Prostate gland (tissue), 2 donors: ENCODE measurements around the gene NYNRIN. TPM values are rescaled to one million over a fixed set of nuclear protein-coding genes. Genes with fewer than 3 reads are reported as not detected.
A peak's percentile ranks its signal among the peaks of the same experiment; 100 is the strongest.

ENCODE experiments used
- DNase-seq: peaks from one replicate; pipeline ENCODE4 v3.0.0-alpha.2; 2019; ENCODE audit warnings: low spot score
- H3K27ac ChIP-seq, 2 donors: fragments of 200-600 bp; sonication (generic); 2 replicates each; pipeline ENCODE4 v1.5.1; 2017 to 2019
- H3K27me3 ChIP-seq: fragments of 200-600 bp; sonication (generic); replicated peaks from 2 replicates; pipeline ENCODE4 v1.5.1; 2019; ENCODE audit not compliant: insufficient read depth
- H3K36me3 ChIP-seq, 2 donors: fragments of 200-600 bp; sonication (generic); 1 replicate in 1 of 2; 2 replicates in 1 of 2; pipeline versions ENCODE4 v1.5.1 to v1.8.1; 2017 to 2019
- H3K4me1 ChIP-seq: fragments of 200-600 bp; sonication (generic); replicated peaks from 2 replicates; pipeline ENCODE4 v1.5.1; 2019
- H3K4me3 ChIP-seq, 2 donors: fragments of 200-600 bp; sonication (generic); 2 replicates each; pipeline ENCODE4 v1.5.1; 2017 to 2019
- H3K9me3 ChIP-seq: fragments of 200-600 bp; sonication (generic); 2 replicates; pipeline ENCODE4 v1.5.1; 2017
- POLR2A ChIP-seq: fragments of 450-650 bp; IDR thresholded peaks from one replicate; pipeline ENCODE4 v1.6.1; 2016; ENCODE audit warnings: antibody characterized with exemption, mild to moderate bottlenecking
- POLR2AphosphoS5 ChIP-seq: sonication (generic); formaldehyde crosslinking; IDR thresholded peaks from one replicate; pipeline ENCODE4 v1.6.1; 2017; ENCODE audit warnings: antibody characterized with exemption
- WGBS: methylation state at CpG from one replicate; pipeline ENCODE4 v1.1.5; 2018; 5-methylcytosine and 5-hydroxymethylcytosine counted together
- intact Hi-C: fragments of 100-400 bp; cut with DNase I; formaldehyde crosslinking; loops from one replicate; pipeline ENCODE4 v1.14.2; 2022
- total RNA-seq, 2 donors: library from RNA; depleted of rRNA; stranded (reverse); fragments of >200 nt; gene quantifications; one replicate each; pipeline ENCODE4 v1.1.0, GENCODE V29; 2016
- TF ChIP-seq, protein P1 (sequence below), 4 experiments: fragments of 200-600 bp in 2 of 4; fragments of 450-650 bp in 2 of 4; sonication (generic) in 2 of 4; IDR thresholded peaks; 1 replicate in 3 of 4; 2 replicates in 1 of 4; pipeline ENCODE4 v1.5.1; 2016 to 2019; ENCODE audit warnings: antibody characterized with exemption in 4 of 4, mild to moderate bottlenecking in 2 of 4, moderate library complexity in 2 of 4

Gene NYNRIN
- total RNA-seq, 2 donors from 2014 or later = 10.5 to 26.5 TPM

DNA sequence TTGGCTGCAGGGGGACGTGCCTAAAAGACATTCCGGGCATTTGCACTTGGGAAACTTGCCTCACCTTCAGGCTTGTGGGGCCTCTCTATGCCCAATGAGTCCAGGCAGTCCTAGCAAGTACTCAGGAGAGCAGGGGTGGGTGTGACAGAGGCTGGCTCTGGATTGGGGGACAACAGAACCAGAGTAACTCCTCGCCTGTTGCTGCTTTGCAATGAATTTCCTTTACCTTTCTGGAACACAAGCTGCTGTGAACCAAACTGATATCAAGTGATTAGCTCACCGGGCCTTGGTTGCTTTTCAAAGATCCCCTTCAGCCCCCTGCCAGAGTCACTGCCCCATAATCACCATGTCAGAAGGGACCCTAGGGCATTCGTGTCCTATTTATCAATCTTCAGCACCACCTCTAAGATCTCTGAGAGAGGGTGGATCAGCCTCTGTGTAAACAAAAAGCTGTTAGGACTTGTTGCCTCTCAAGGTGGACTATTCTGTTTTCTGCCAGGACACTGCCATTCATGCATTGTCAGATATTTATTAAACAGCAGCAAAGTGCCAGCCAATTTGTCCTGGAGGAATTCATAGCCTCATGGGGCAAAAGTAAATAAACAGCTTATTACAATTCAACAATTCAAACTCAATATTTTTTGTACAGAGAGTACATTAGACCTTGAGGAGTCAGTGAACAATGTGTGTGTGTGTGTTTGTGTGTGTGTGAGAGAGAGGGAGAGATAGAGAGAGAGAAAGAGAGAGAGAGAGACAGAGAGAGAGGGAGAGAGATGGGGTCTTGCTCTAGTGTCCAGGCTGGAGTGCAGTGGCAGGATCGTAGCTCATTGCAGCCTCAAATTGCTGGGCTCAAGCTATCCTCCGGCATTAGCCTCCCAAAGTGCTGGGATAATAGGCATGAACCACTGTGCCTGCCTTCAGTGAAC, 19.6 kb upstream of the NYNRIN start:
- TF ChIP-seq POLR2A (no peak), POLR2AphosphoS5 (no peak)
- TF ChIP-seq, protein P1, sequence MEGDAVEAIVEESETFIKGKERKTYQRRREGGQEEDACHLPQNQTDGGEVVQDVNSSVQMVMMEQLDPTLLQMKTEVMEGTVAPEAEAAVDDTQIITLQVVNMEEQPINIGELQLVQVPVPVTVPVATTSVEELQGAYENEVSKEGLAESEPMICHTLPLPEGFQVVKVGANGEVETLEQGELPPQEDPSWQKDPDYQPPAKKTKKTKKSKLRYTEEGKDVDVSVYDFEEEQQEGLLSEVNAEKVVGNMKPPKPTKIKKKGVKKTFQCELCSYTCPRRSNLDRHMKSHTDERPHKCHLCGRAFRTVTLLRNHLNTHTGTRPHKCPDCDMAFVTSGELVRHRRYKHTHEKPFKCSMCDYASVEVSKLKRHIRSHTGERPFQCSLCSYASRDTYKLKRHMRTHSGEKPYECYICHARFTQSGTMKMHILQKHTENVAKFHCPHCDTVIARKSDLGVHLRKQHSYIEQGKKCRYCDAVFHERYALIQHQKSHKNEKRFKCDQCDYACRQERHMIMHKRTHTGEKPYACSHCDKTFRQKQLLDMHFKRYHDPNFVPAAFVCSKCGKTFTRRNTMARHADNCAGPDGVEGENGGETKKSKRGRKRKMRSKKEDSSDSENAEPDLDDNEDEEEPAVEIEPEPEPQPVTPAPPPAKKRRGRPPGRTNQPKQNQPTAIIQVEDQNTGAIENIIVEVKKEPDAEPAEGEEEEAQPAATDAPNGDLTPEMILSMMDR (IDR thresholded peaks at IDR 0.05) = no peak
- no peaks in the 10 kb centered on the region for H3K36me3 ChIP-seq
- H3K4me1 ChIP-seq = no peaks in the 10 kb centered on the region
- H3K4me3 ChIP-seq = no peak overlapping the region
- DNase-seq = no peak
- intact Hi-C loops = no loop called here
- H3K27me3 ChIP-seq = no peaks in the 10 kb centered on the region
- peak overlapping the region; percentile 4 to 10 for H3K27ac ChIP-seq
- 58% methylated on average over 7 of the region's 7 CpGs for WGBS
- H3K9me3 ChIP-seq = no peaks in the 10 kb centered on the region

DNA sequence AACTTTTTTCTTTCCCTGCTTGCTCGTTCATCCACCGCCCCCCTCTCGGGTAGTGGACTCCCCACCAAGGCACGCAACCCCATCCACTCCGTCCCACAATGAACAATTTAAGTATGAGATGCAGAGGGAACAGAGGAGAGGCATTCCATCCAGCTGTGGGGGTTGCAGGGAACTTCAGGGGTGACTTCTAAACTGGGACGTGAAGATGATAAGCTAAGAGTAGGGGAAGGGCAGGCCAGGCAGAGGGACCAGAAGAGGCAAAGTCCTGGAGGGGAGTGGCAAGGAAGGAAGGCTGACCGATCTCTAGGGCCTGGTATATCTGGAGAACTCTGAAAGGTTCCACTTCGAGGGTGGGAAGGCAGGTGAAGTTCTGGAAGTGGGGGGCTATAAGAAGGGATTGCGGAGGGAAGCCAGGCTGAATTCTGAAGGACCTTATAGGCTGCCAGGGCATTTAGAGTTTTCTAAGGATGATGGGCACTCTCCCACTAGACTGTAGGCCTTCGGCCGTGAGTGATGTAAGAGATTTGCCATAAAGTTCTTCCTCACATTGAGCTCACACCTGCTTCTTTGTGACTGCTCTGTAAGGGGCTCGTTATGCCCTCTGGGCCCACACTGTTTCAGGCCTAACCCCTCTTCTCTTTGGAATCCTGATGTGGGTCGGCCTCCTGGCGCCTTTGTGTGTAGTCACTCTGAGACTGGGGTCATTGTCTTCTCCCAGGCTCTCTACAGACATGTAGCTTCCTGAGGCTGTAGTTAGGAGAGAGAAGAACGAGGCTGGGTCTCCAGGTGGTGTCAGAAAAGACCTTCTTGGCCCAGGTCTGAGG, 18.7 kb upstream of the NYNRIN start:
- no peak for DNase-seq
- Histone ChIP-seq H3K27ac (no peak overlapping the region), H3K36me3 (no peaks in the 10 kb centered on the region), H3K27me3 (no peaks in the 10 kb centered on the region), H3K4me3 (no peak overlapping the region), H3K4me1 (no peaks in the 10 kb centered on the region), H3K9me3 (no peaks in the 10 kb centered on the region)
- intact Hi-C loops = no loop called here
- TF ChIP-seq POLR2A (no peak), POLR2AphosphoS5 (no peak)
- TF ChIP-seq, protein P1 (IDR thresholded peaks at IDR 0.05) = no peak
- WGBS = 81% methylated on average over 15 of the region's 15 CpGs

GRCh38 chr14:24381363-24382063, 17.3 kb upstream of the NYNRIN start:
- Histone ChIP-seq H3K4me1 (no peaks in the 10 kb centered on the region), H3K27me3 (no peaks in the 10 kb centered on the region), H3K9me3 (no peaks in the 10 kb centered on the region), H3K36me3 (no peaks in the 10 kb centered on the region), H3K27ac (no peak overlapping the region), H3K4me3 (no peak overlapping the region)
- TF ChIP-seq, protein P1 (IDR thresholded peaks at IDR 0.05) = no peak
- TF ChIP-seq POLR2AphosphoS5 (no peak), POLR2A (no peak)
- intact Hi-C loops = no loop called here
- DNase-seq = no peak
- WGBS = 71% methylated on average over 8 of the region's 8 CpGs

DNA sequence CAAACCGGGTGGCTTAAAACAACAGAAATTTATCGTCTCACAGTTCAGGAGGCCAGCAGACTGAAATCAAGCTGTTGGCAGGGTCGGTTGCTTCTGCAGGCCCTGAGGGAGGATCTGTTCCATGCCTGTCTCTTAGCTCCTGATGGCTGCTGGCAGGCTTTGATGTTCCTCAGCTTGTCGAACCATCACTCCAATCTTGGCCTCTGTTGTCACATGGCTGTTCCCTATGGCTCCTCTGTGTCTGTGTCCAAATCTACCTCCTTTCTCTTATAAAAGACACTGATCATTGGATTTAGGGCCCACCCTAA, 16.8 kb upstream of the NYNRIN start:
- intact Hi-C loops = no loop called here
- Histone ChIP-seq H3K9me3 (no peaks in the 10 kb centered on the region), H3K27me3 (no peaks in the 10 kb centered on the region), H3K36me3 (no peaks in the 10 kb centered on the region), H3K27ac (no peak overlapping the region), H3K4me3 (no peak overlapping the region), H3K4me1 (no peaks in the 10 kb centered on the region)
- DNase-seq = no peak
- TF ChIP-seq, protein P1 (IDR thresholded peaks at IDR 0.05) = no peak
- no peak for TF ChIP-seq POLR2A
- TF ChIP-seq POLR2AphosphoS5 = no peak
- WGBS = 17% methylated on average over 4 of the region's 4 CpGs
